SW480 (cell line): ENCODE measurements around the gene ASXL1.

Experiments used
- DNase-seq: peaks from one replicate; pipeline ENCODE4 v3.0.0-alpha.2; 2016; ENCODE audit warnings: low spot score

ASXL1 gene

DNA sequence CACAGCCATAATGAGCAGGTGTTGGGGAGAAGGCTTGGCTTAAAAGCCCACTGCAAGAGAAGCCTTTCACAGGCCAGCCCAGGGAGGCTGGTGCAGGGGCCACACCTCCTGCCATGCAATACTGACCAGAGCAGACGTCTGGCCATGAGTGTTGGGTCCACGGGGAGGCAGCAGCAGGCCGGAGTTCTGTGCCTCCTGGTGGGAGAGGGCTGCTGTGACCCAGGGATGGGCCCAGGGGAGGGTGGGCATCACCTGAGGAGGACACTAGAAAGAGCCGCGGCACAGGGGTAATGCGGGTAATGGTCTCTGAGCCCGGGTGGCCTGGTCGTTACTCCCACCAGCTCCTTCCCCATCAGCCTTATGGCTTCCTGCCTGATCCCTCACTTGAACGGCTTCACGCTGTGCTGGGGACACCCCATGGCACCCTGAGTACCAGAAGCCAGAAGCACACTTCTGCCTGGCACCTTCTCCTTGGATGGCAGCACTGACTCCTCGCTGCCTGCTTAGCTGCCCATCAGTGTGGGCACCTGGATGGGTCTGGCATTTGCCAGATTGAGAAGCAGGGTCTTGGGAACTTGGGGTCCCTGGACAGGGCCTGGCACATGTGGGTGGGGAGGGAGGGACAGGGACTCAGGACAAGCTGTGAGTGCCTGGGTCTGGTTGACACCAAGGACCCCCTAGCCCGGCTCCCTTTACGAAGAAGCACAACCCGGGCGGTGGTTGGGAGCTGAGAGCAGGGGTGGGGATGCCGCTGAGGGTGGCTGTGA, 108.8 kb downstream of the ASXL1 start:
- no peak for DNase-seq

DNA sequence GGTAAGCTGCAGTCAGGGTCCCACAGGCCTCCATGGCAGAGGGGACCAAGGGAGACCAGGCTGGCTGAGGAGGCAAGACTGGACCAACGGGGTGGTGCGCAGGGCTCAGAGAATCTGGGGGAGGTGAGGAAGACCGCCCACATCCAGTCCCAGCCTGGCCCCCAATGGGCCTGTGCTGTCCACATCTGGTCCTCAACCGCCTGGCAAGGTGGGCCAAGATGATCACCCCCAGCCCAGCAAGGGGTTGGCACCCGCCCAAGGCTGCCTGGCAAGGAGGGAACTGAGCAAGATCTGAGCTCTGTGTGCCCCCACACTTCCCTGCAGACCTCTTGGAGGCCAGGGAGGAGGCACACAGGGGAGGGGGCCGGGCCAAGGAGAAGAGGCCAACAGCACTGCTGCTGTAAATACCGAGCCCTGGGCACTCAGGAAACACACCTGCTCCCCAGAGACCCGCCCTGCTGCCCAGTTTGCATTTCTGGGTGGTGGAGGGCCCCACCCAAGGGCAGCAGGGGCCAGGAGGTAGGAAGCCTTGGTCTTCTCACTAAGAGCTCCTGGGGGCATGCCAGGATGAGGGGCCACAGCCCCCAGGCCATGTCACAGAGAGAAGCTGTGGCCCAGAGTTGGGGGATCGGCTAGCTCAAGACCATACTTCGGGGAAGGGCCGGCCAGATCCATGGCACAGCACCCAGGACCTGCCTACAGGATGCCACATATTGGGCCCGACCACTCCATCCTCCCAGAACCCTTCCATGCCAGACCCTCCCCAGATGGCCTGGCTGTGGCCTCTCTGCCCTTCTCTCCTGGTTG, 109.6 kb downstream of the ASXL1 start:
- DNase-seq: no peak

DNA sequence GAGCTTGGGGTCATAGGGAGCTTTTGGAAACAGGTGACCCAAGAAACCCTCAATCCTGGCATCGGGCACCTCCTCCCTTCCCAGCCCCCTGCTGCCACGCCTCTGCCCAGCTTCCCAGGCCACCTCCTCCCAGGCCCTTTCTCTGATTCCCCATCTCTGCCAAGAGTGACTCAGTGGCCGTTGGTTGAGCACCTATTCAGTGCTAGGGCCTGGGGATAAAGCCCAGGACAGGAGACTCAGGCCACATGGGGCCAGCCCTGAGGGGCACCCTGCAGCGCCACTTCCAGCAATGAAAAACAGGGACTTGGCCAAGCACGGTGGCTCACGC, 110.1 kb downstream of the ASXL1 start:
- no peak for DNase-seq

DNA sequence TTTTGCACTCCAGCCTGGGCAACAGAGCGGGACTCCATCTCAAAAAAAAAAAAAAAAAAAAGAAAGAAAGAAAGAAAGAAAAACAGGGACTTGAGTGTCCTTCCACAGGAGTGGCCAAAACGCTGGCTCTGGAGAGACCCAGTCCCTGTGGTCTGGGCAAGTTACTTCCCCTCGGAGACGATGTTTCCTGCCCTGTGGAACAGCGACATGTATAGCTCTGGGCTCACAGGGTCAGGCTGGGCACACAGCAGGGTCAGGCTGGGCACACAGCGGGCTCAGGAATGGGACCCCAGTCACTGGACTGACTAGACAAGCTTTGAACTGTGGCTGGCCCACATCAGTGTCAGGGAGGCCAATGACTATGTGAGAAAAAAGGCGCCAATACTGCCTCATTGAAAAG, 110.7 kb downstream of the ASXL1 start:
- no peak for DNase-seq

DNA sequence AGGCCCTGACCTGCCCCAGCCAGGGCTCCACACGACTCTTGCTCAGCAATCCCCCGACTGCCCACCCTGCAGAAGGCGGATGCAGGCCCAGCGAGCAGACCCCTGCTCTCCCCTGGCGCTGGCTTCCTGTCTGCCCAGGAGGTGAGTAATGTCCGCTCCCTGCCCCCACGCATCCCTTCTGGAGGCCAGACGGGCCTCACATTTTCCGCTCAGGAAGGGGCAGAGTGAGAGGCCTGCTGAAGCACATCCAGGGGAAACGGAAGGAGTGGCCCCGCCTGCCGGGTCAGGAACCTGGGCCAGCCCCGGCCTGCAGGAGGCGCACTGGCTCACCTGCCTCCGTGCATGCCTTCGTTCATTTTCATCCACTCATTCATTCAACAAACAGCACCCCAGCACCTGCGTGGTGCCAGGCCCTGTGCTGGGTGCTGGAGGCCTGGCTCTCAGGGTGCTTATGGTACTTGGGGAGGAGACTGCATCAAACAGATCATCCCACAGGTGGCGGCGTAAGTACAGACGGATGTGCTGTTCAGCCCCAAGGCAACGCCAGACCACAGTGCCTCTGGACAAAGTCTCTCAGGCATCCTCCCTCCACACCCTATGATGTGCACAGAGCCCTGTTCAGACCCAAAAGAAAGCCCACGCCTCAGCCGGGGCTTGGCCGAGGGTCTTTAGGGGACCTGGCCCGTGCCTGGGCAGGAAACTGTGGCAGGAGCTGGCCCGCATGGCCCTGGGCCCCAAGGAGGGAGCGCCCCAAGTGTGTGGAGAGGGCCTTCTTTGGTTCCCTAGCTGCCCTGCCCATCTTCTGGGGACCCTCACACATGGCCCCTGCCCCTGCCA, 112.1 kb downstream of the ASXL1 start:
- DNase-seq: peak; percentile 68

DNA sequence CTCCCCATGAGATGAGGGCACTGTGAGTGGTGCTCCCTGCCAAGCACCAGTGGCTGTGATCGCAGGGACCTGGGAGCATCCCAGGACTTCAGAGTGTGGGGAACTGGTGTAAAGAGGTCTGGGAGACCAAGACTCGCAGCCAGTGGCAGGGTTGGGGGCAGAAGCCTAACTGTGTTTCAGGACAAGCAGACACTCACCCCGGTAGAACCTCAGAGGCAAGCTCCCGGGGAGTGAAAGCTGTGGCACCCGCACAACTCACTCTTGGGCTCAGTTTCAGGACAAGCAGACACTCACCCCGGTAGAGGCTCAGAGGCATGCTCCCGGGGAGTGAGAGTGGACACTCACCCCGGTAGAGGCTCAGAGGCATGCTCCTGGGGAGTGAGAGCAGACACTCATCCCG, 112.8 kb downstream of the ASXL1 start:
- DNase-seq: no peak

DNA sequence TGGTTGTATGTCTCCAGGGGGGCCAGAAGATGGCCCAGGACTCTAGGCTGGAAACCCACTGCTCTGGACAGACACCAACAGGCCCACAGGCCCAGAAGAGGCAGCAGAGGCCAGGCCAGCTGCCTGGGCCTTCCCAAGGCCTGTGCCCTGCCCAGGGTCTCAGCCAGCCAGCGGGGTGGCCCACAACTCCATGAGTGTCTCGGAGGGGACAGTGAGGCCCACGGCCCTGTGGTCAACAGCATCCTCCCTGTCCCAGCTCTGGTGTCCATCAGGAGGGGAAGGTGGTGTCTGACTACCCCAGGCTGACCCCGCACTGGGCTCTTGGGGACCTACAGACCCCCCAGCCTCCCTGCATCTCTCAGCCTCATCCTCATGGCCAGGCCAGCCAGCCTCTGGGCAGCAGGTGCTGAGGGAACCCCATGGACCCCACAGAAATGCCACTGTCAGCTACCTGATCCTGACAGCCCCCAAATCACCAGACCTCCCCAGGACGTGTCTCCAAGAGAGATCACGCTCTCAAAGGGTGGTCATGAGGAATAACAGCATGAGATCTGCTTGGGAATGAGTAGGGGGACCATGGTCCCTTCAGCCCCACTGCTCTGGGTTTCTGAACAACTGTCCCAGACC, 114.6 kb downstream of the ASXL1 start:
- no peak for DNase-seq

DNA sequence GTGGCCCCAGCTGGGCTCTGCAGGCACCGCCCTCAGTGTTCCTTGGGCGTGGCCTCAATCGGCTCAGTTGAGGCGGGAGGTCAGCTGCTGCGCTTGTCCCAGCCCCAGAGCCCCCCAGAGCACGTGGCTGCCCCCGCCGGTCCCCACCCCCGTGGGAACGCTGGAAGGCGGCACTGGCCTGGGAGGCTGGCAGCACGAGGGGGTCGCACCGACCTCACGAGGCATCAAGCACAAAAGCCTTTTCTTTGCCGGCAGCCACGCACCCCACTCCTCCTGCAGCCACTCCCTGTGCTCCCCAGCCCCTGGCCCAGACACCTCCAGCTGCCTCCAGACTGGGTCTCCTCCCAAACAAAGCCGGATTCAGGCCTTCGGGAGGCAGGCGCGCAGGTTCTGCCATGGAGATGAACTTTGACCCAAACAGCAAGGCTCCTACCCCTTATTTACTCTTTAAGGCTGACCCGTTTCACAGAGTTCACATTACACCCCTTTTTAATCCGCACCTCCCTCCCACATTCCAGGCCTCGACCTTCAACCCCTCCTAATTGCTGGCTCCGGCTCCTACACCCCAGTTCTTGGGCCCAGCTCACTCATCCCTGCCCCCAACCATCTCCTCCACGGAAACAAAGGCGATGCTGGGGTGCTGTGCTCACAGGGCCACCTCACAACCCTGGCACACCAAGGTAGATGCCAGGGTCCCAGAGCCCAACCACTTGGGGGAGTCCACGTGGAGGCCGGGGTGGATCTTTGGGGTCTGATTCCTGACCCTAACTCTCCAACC, 115.3 kb downstream of the ASXL1 start:
- DNase-seq: no peak

DNA sequence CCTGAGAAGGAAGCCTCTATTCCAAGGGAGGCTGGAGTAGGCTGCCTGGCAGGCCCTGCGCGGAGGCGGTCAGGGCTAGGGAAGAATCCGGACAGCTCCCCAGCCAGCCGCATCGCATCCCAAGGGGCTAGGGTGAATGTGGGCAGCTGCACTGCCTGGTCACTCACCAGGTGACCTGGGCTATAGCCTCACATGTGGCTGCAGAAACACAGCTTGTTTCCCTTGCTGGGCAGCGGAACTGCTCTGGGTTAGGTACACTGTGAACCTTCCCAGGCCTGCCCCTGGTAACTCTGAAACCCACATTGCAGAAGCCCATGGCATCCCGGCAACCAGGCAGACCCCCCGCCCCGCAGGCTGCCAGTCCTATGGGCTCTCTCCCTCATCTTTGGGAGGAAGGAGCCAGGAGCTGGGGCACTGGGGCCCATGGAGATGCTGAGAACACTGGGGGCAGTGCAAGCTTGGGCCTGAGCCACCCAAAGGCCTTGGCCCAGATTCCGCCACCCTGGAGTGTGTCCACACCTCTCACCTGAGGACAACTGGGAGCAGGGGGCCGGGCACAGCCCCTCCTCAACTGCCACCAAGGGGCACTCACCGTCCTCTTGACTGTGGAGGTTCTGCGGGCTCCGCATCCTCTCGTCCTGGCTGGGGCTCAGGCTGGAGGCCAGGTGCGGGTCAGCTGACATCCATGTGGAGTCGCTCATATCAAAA, 116.0 kb downstream of the ASXL1 start:
- no peak for DNase-seq

DNA sequence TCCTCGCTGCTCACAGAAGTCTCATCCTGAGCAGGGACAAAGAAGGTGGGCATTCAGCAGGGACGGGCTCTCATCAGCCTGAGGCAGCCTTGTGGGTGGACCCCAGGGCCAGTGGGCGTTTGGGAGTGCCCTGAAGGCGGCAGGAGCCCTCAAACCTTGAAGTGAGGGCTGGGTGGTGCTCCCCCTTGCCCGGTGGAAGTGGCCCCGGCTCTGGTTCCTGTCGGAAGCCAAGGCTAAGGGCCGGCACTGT, 116.5 kb downstream of the ASXL1 start:
- no peak for DNase-seq

DNA sequence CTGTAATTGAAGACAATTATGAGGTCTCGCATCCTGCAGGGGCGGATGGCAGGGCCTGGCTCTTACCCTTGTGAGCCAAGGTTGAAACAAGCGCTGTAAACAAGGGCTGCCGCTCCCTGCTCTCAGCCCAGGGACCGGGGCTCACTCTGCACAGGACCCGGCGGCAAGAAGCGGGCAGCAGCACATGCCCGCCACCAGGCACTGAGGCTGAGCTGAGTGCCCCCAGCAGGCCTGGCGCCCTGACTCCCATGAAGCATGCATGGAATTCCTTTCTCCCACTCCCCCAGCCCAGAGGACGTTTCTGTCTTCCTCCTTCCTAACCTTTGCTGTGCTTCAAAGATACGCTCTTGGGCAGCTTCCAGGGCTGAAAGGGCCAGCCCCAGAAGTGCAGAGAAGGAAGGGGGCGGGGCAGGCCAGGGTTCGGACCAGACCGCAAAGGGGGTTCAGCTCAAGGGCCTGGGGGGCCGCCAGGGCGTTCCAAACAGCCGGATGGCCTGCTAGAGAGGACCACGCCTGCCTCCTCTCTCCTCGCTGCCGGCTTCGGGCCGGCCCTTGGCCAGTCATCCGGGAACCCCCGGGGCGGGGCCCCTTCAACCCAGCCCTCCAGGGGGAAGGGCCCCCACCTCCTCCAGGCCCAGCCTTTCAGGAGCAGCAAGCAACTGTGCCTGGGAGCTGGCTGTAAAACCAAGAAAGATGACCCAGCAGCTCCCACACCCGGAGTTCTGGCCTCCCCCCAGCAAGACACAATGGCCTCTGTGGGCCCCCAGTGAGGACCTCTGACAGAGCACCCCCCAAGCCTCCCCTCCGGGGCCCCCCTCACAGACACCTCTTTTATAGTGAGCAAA, 117.1 kb downstream of the ASXL1 start:
- DNase-seq: peak; percentile 93

DNA sequence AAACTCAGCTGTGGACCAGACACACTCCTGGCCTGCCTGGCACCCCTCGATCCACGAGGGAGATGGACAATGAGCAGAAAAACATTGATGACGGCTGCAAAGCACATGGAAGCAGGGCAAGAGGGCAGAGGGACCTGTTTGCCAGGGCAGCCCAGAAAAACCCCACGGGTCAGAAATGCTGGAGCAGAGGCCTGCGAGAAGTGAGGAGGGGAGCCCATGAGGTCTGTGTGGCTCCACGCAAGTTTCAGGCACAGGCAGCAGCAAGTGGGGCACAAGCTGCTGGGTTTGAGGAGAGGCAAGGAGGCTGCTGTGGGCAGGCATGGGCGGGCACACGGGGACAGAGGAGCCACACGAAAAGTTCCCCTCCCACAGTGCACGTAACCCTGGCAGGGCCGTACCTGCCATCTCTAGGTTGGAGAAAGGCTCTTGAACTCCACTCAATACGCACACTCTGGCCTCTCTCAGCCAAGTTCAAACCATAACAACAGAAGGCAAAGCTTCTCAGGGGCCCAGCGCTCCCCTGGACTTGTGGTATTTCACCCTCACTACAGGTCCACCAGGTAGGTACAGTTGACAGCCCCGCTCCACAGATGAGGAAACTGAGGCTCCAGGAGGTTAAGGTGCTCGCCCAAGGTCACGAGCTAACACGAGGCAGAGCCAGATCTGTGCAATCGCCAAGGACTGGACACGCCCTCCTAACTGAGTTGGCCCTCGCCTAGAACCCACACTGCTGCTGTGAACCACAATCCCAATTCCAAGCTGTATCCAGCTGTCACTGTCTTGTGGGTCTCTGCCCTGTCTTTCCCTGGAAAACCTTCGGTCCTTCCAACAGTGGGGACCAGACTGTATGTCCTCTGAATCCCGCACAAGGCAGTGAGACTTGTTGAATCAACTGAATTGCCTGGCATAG, 118.8 kb downstream of the ASXL1 start:
- DNase-seq: no peak

DNA sequence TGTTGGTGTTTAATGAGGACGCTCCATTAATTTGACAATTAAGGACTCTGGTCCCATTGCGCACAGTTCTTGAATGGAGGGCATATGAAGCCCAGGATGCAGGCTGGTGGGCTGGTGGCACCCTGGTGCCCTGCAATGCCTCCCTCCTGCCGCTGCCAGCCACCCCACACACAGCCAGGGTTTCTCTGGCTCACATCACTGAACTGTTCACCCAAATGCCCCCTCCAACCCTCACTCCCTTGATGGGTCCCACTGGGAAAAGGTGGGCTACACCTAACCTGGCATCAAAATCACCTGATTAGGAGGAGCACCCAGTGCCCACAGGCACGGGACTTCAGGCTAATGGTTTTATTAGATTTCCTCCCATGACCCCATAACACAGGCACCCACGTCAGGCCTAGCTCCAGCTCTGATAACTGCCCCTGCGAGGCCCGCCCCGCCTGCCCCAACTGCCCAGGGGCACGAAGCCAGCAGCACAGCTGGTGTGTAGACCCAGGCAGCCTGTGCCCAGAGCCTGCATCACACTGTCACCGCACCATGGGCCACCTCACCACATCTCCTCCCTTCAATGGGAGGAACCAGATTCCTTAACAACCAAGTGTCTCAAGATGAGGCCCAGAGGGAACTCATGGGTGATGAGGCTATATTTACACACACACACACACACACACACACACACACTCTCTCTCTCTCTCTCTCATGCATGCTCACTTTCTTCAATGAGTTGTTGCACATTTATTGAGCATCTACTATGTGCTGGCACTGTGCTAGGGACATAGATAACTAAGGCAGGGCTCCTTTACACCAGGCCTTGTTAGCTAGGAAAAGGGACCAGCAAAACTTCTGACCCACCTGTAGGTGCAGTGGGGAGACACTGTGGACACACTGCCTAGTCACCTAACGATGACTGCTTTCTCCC, 119.7 kb downstream of the ASXL1 start:
- no peak for DNase-seq

DNA sequence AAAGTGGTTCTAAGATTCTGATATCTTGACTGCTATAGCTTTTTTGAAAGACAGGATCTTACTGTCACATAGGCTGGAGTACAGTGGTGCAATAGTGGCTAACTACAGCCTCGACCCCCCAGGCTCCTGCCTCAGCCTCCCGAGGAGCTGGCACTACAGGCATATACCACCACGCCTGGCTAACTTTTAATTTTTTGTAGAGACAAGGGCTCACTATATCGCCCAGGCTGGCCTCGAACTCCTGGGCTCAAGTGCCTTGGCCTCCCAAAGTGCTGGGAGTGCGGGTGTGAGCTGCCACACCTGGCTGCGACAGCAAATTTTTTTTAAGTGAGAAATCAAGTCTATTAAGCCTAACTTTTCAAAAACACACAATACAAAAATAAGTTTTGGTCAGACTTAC, 120.4 kb downstream of the ASXL1 start:
- no peak for DNase-seq

DNA sequence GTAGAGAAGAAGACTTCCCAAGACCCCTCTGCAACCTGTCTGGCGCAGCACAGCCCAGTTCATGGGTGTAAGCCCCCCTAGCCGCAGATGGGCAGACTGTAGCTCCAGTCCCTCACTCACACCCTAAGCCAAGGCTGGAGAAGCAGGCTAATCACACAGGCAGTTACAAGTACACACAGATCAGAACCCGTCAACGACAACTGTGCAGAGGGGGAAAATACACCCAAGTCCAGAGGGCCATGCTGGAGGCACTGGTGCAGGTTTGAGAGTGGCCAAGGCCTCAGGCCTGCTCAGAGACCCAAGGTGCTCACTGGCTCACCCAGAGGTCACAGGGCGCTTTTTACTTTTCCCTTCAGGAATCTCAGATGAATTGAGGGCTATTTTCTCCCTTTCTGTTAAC, 120.9 kb downstream of the ASXL1 start:
- no peak for DNase-seq

DNA sequence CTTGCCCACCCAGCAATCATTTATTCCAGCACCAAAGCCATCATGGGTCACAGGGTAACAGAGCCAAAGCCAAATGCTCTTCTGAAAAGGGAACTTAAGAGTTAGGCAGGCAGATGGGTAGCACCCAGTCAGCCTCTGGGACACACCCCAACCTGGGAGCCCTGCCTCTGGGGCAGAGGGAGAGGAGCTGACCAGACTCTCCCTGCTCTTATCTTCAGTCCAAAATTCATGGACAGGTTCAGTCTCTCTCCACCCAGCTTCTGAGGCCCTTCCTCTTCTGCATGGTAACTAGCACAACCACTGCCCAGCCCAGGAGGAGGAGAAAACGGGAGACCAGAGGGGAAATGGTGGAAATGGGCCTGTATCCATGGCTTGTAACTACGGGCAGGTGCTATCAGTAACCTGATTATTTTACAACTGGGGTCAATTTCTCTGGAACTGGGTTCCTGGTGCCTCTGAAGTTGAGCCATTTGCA, 121.6 kb downstream of the ASXL1 start:
- no peak for DNase-seq

DNA sequence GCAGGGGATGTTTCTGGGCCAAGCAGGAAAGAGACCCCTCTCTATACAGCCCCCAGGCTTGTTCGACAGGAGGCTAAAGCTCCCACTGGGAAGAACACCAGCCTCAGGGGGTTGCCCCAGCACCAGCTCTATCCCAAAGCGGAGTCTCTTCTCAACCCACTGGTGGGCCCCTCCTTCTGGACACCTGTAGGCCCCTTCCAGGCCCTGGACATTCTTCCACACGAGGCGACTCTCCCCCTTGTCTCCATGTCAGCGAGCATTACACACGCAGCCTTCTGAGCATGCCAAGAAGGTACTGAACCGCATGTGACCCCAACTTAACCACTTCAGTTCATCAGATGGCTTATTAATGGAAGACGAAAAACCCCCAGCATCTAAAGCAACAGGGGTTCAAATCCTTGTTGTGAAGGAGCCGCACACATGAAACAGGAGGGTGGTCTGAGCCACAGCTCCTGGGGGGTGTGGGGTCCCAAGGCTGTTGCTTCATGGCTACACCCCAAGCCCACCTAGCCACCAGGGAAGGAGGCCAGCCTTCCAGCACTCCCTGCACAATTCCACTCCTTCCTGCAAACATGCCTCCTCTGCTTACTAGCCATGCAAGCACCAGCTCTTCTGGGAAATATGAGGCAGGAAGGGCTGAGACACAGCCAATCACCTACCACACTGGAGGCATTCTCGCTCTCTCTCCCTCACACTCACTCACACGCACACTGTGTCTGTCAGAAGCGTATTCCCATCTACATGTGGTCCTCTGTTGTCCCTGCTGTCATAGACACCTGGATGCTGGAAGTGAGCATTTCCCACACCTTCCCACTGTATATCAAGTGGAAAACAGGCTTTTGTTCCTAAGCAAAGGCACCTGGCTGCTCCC, 122.5 kb downstream of the ASXL1 start:
- no peak for DNase-seq
